ENCODE data around the gene SYNPR. TPM values are rescaled to one million over a fixed set of nuclear protein-coding genes. Genes with fewer than 3 reads are reported as not detected.

SYNPR gene
- total RNA-seq, 1 donor from 2014 or later = not detected

DNA sequence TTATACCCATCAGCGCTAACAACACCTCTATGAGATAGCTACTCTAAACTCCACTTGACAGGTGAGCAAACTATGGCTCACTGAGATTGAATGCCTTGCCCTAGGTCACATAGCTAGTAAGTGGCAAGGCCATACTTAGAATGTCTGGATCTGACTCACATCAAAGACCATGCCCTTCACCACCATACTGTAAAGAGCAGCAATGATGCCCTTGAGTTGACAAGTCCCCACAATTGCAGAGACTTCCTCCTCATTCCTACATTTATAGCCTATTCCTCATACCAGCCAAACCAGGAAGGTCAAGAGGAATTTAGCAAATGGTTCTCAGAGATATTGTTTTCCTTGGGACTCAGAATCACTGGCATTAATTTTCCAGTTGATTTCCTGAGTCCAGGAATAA is 216.5 kb downstream of the SYNPR start:
- H3K27ac Mint-ChIP-seq (ENCODE audit: unreplicated experiment) = no peak overlapping the region

GRCh38 chr3:63497641-63498040 is 219.5 kb downstream of the SYNPR start:
- no peaks in the 10 kb centered on the region for H3K9me3 Mint-ChIP-seq (ENCODE audit: unreplicated experiment)
- no peaks in the 10 kb centered on the region for H3K36me3 Mint-ChIP-seq (ENCODE audit: low read depth, unreplicated experiment)
- H3K4me3 Mint-ChIP-seq (ENCODE audit: unreplicated experiment) = no peak overlapping the region
- peaks cover 4% of the 10 kb centered on the region for H3K27me3 Mint-ChIP-seq (ENCODE audit: unreplicated experiment)
- TF ChIP-seq, protein P1, sequence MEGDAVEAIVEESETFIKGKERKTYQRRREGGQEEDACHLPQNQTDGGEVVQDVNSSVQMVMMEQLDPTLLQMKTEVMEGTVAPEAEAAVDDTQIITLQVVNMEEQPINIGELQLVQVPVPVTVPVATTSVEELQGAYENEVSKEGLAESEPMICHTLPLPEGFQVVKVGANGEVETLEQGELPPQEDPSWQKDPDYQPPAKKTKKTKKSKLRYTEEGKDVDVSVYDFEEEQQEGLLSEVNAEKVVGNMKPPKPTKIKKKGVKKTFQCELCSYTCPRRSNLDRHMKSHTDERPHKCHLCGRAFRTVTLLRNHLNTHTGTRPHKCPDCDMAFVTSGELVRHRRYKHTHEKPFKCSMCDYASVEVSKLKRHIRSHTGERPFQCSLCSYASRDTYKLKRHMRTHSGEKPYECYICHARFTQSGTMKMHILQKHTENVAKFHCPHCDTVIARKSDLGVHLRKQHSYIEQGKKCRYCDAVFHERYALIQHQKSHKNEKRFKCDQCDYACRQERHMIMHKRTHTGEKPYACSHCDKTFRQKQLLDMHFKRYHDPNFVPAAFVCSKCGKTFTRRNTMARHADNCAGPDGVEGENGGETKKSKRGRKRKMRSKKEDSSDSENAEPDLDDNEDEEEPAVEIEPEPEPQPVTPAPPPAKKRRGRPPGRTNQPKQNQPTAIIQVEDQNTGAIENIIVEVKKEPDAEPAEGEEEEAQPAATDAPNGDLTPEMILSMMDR (IDR thresholded peaks at IDR 0.05; ENCODE audit: unreplicated experiment) = no peak
- no peaks in the 10 kb centered on the region for H3K4me1 Mint-ChIP-seq (ENCODE audit: unreplicated experiment)
- no peak for DNase-seq (ENCODE audit: low spot score)
- no peak overlapping the region for H3K27ac Mint-ChIP-seq (ENCODE audit: unreplicated experiment)

More for the DNA sequence above, 216.5 kb downstream of the SYNPR start:
- no peaks in the 10 kb centered on the region for H3K4me1 Mint-ChIP-seq (ENCODE audit: unreplicated experiment)
- TF ChIP-seq, protein P1 (IDR thresholded peaks at IDR 0.05; ENCODE audit: unreplicated experiment) = no peak
- H3K36me3 Mint-ChIP-seq (ENCODE audit: low read depth, unreplicated experiment) = no peaks in the 10 kb centered on the region
- DNase-seq (ENCODE audit: low spot score) = no peak
- H3K4me3 Mint-ChIP-seq (ENCODE audit: unreplicated experiment) = no peak overlapping the region
- no peaks in the 10 kb centered on the region for H3K9me3 Mint-ChIP-seq (ENCODE audit: unreplicated experiment)
- peaks cover 2% of the 10 kb centered on the region for H3K27me3 Mint-ChIP-seq (ENCODE audit: unreplicated experiment)

DNA sequence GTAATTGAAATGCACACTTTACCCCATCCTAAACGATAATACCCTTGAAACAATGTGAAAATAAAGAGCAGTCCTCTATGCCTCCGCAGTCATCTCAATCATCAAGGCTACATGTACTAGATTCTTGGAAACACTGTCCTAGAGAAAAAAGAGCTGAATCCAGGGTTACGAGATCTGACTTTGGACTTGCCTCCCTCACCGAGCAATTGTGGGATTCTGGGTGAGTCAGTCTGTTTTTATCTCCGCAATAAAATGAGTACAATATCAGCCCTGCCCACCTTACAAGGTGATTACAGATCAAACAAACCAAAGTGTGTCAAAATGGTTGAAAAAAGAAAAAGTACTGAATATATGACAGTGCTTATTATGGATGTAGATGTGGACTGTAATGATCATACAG is 222.1 kb downstream of the SYNPR start:
- no peak for DNase-seq (ENCODE audit: low spot score)
- Mint-ChIP-seq H3K27ac (ENCODE audit: unreplicated experiment) (no peak overlapping the region), H3K9me3 (ENCODE audit: unreplicated experiment) (no peaks in the 10 kb centered on the region), H3K4me1 (ENCODE audit: unreplicated experiment) (no peaks in the 10 kb centered on the region), H3K4me3 (ENCODE audit: unreplicated experiment) (no peak overlapping the region), H3K27me3 (ENCODE audit: unreplicated experiment) (peaks cover 4% of the 10 kb centered on the region), H3K36me3 (ENCODE audit: low read depth, unreplicated experiment) (no peaks in the 10 kb centered on the region)
- TF ChIP-seq, protein P1 (IDR thresholded peaks at IDR 0.05; ENCODE audit: unreplicated experiment) = no peak

GRCh38 chr3:63508305-63508704 is 230.2 kb downstream of the SYNPR start:
- Mint-ChIP-seq H3K27ac (ENCODE audit: unreplicated experiment) (no peak overlapping the region), H3K4me1 (ENCODE audit: unreplicated experiment) (no peaks in the 10 kb centered on the region), H3K9me3 (ENCODE audit: unreplicated experiment) (no peaks in the 10 kb centered on the region), H3K27me3 (ENCODE audit: unreplicated experiment) (no peaks in the 10 kb centered on the region), H3K4me3 (ENCODE audit: unreplicated experiment) (no peak overlapping the region), H3K36me3 (ENCODE audit: low read depth, unreplicated experiment) (no peaks in the 10 kb centered on the region)
- no peak for DNase-seq (ENCODE audit: low spot score)
- TF ChIP-seq, protein P1 (IDR thresholded peaks at IDR 0.05; ENCODE audit: unreplicated experiment) = no peak

- Mint-ChIP-seq H3K4me1 (ENCODE audit: unreplicated experiment) (no peaks in the 10 kb centered on the region), H3K9me3 (ENCODE audit: unreplicated experiment) (no peaks in the 10 kb centered on the region), H3K4me3 (ENCODE audit: unreplicated experiment) (no peak overlapping the region), H3K36me3 (ENCODE audit: low read depth, unreplicated experiment) (no peaks in the 10 kb centered on the region), H3K27ac (ENCODE audit: unreplicated experiment) (no peak overlapping the region), H3K27me3 (ENCODE audit: unreplicated experiment) (no peaks in the 10 kb centered on the region)
- TF ChIP-seq, protein P1 (IDR thresholded peaks at IDR 0.05; ENCODE audit: unreplicated experiment) = no peak
- no peak for DNase-seq (ENCODE audit: low spot score)
Observed at GRCh38 chr3:63508771-63509170, 230.7 kb downstream of the SYNPR start.

Measured in endothelial cell (in vitro differentiated cells).